ENCODE results near the gene ZDHHC8. TPM values are rescaled to one million over a fixed set of nuclear protein-coding genes. Genes with fewer than 3 reads are reported as not detected.

Gene ZDHHC8
- total RNA-seq, 1 experiment from 2014 or later = 51.7 TPM

GRCh38 chr22:20129747-20130014, 1.9 kb upstream of the ZDHHC8 start:
- WGBS (ENCODE audit: extremely low coverage, insufficient read length, low lambda C conversion rate) = no CpG with 5 or more reads among the region's 3 CpGs
- Histone ChIP-seq H3K9me3 (ENCODE audit: control insufficient read depth, low read depth, low read length) (no peaks in the 10 kb centered on the region), H3K9ac (ENCODE audit: extremely low read depth, insufficient read length, low read length) (no peak overlapping the region), H4K91ac (ENCODE audit: insufficient read length, low read depth, low read length) (no peak overlapping the region), H3K14ac (ENCODE audit: insufficient read depth, low read length) (no peak overlapping the region), H3K4ac (ENCODE audit: low read depth, low read length) (no peak overlapping the region), H3K27ac (ENCODE audit: insufficient read length, low read depth, low read length) (no peak overlapping the region), H2AK5ac (ENCODE audit: insufficient read length, low read length) (no peak overlapping the region), H3T11ph (ENCODE audit: low read length) (no peak overlapping the region), H2BK20ac (ENCODE audit: low read depth, low read length, poor library complexity, severe bottlenecking) (no peak overlapping the region), H3K79me1 (ENCODE audit: insufficient read depth, low read depth, low read length, poor library complexity, severe bottlenecking) (peaks cover under 1% of the 10 kb centered on the region), H2BK15ac (ENCODE audit: low read depth, low read length) (no peak overlapping the region), H2BK120ac (ENCODE audit: low read depth, low read length, poor library complexity, severe bottlenecking) (no peak overlapping the region), H3K23ac (ENCODE audit: insufficient read length, low read depth, low read length) (no peak overlapping the region), H2BK5ac (ENCODE audit: insufficient read length, low read length) (no peak overlapping the region), H3K27me3 (ENCODE audit: insufficient read depth, low read length) (no peaks in the 10 kb centered on the region), H3K18ac (ENCODE audit: insufficient read length, low read depth, low read length) (no peak overlapping the region), H2AFZ (ENCODE audit: low read length) (no peak overlapping the region), H3K4me2 (ENCODE audit: insufficient read depth, insufficient read length, low read length) (no peak overlapping the region), H2BK12ac (ENCODE audit: insufficient read length, low read depth, low read length) (no peak overlapping the region), H4K20me1 (ENCODE audit: control insufficient read depth, insufficient read depth, insufficient read length) (peaks cover 2% of the 10 kb centered on the region), H3K79me2 (ENCODE audit: insufficient read depth, low read length) (no peaks in the 10 kb centered on the region), H3K56ac (ENCODE audit: insufficient read length, low read depth, low read length) (no peak overlapping the region), H4K5ac (ENCODE audit: insufficient read length, low read depth, low read length) (no peak overlapping the region), H3K23me2 (ENCODE audit: insufficient read length, low read depth, low read length, poor library complexity, severe bottlenecking) (peaks cover 4% of the 10 kb centered on the region), H3K4me1 (ENCODE audit: insufficient read depth, low read length) (no peaks in the 10 kb centered on the region), H4K8ac (replicated peaks; ENCODE audit: insufficient read length, low read depth, low read length) (no peak overlapping the region)
- H3K27me3 Mint-ChIP-seq (ENCODE audit: low read depth) = no peaks in the 10 kb centered on the region; the same call in 1 of the 2 replicates
- H3K9me3 Mint-ChIP-seq = no peaks in the 10 kb centered on the region
- H3K36me3 Mint-ChIP-seq (ENCODE audit: insufficient read depth in 1 of 3, low read depth in 3 of 3) = peaks cover 17 to 36% (median 32%) of the 10 kb centered on the region in 3 experiments; a peak in 6 of 7 replicates
- H3K4me1 Mint-ChIP-seq = peaks cover 8% of the 10 kb centered on the region in 2 experiments
- H3K27ac Mint-ChIP-seq = no peak overlapping the region
- TF ChIP-seq CTCF (conservative IDR thresholded peaks at IDR 0.05) = no peak
- H3K4me3 Mint-ChIP-seq = no peak overlapping the region
- no peak for DNase-seq
